Measurements from ENCODE around the gene CD40.
"Not testable (repeated sequence)": the region's sequence is repeated elsewhere in the genome, so short reads cannot be mapped to it uniquely, and the experiment has no call there.

The CD40 gene

GRCh38 chr20:46093531-46093930, 24.6 kb upstream of the CD40 start:
- no peak overlapping the region for H3K4me3 ChIP-seq (ENCODE audit: low read depth, low read length)
- no peak for DNase-seq (ENCODE audit: low read depth)
- TF ChIP-seq, protein P1, sequence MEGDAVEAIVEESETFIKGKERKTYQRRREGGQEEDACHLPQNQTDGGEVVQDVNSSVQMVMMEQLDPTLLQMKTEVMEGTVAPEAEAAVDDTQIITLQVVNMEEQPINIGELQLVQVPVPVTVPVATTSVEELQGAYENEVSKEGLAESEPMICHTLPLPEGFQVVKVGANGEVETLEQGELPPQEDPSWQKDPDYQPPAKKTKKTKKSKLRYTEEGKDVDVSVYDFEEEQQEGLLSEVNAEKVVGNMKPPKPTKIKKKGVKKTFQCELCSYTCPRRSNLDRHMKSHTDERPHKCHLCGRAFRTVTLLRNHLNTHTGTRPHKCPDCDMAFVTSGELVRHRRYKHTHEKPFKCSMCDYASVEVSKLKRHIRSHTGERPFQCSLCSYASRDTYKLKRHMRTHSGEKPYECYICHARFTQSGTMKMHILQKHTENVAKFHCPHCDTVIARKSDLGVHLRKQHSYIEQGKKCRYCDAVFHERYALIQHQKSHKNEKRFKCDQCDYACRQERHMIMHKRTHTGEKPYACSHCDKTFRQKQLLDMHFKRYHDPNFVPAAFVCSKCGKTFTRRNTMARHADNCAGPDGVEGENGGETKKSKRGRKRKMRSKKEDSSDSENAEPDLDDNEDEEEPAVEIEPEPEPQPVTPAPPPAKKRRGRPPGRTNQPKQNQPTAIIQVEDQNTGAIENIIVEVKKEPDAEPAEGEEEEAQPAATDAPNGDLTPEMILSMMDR (conservative IDR thresholded peaks at IDR 0.05; ENCODE audit: low read depth, low read length): peak; percentile 6

DNA sequence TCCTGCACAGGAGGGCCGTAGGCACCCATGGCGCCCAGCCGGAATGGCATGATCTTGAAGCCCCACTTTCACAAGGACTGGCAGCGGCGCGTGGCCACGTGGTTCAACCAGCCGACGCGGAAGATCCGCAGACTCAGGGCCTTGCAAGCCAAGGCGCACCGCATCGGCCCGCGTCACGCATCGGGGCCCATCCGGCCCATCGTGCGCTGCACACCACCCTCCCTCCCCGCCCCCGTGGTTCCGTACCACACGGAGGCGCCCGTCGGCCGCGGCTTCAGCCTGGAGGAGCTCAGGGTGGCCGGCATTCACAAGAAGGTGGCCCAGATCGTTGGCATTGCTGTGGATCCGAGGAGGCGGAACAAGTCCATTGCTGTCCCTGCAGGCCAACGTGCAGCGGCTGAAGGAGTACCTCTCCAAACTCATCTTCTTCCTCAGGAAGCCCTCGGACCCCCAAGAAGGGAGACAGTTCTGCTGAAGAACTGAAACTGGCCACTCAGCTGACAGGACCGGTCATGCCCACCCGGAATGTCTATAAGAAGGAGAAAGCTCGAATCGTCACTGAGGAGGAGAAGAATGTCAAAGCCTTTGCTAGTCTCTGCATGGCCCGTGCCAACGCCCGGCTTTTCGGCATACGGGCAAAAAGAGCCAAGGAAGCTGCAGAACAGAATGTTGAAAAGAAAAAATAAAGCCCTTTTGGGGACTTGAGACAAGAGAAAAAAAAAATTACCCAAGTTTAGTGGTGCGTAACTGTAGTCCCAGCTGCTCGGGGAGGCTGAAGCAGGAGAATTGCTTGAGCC, 18.4 kb upstream of the CD40 start:
- no peak overlapping the region for H3K4me3 ChIP-seq (ENCODE audit: low read depth, low read length)
- TF ChIP-seq, protein P1 (conservative IDR thresholded peaks at IDR 0.05; ENCODE audit: low read depth, low read length): no peak
- no peak for DNase-seq (ENCODE audit: low read depth)

GRCh38 chr20:46100444-46100843, 17.7 kb upstream of the CD40 start:
- DNase-seq (ENCODE audit: low read depth); H3K4me3 ChIP-seq (ENCODE audit: low read depth, low read length): not testable (repeated sequence)

DNA sequence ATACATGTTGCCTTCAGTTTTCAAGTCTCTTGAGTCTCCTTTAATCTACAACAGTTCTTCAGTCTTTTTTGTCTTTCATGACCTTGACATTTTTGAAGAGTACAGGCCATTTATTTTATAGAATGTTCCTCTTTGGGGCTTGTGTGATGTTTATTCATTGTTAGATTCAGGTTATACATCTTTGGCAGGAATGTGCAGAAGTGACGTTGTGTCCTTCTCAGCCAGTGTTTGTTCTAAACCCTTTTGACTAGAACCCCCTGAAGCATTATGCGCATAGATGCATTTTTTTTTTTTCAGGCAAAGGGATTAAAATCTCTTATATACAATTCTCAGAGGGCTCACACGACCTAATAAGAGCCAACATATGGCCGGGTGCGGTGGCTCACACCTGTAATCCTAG, 17.1 kb upstream of the CD40 start:
- DNase-seq (ENCODE audit: low read depth): no peak
- TF ChIP-seq, protein P1 (conservative IDR thresholded peaks at IDR 0.05; ENCODE audit: low read depth, low read length): no peak
- H3K4me3 ChIP-seq (ENCODE audit: low read depth, low read length): no peak overlapping the region

- TF ChIP-seq, protein P1 (conservative IDR thresholded peaks at IDR 0.05; ENCODE audit: low read depth, low read length): no peak
- DNase-seq (ENCODE audit: low read depth): no peak
- no peak overlapping the region for H3K4me3 ChIP-seq (ENCODE audit: low read depth, low read length)
Observed at GRCh38 chr20:46101957-46102356, 16.2 kb upstream of the CD40 start.

DNA sequence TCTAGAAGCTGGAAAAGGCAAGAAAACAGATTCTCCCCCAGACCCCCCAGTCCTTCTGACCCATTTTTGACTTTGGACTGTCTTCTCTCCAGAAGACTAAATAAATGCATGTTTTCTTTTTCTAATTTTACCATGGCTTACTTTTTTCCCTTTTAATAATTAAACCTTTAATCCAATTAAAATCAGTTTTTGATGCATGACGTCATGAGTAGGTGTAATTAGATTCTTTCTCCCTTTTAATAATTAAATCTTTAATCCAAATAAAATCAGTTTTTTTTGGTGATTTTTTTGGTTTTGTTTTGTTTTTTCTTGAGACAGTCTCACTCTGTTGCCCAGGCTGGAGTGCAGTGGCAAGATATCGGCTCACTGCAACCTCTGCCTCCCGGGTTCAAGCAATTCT, 15.2 kb upstream of the CD40 start:
- TF ChIP-seq, protein P1 (conservative IDR thresholded peaks at IDR 0.05; ENCODE audit: low read depth, low read length): no peak
- H3K4me3 ChIP-seq (ENCODE audit: low read depth, low read length): no peak overlapping the region
- no peak for DNase-seq (ENCODE audit: low read depth)

DNA sequence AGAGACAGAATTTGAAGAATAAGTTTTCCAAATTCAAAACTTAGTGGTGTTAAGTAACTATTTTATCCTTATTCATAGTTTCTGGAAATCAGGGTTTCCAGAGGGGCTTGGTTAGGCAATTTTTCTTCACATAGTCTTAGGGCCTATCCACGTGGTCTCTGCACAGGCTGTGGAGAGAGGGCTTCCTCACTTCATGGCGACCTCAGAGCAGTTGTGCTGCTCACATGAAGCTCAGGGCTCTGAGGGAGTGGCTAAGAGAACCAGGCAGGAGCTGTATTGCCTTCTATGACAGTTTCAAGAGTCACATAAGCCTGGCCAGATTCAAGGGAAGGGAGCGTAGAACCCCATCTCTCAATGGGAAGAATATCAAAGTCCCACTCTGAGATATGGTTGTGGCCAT, 13.9 kb upstream of the CD40 start:
- no peak overlapping the region for H3K4me3 ChIP-seq (ENCODE audit: low read depth, low read length)
- TF ChIP-seq, protein P1 (conservative IDR thresholded peaks at IDR 0.05; ENCODE audit: low read depth, low read length): no peak
- DNase-seq (ENCODE audit: low read depth): no peak
